Loucy (cell line): Measurements from ENCODE around the gene CNBD2.

Experiments
- EZH2phosphoT487 ChIP-seq: fragments of 200-600 bp; IDR thresholded peaks from 2 replicates; pipeline ENCODE4 v1.6.1; 2018; ENCODE audit warnings: antibody characterized with exemption, mild to moderate bottlenecking, moderate library complexity, borderline replicate concordance
- TF ChIP-seq, protein P1 (sequence below): fragments of 200-600 bp; sonication (generic); conservative IDR thresholded peaks from 2 replicates; pipeline ENCODE4 v1.5.1; 2014; ENCODE audit warnings: mild to moderate bottlenecking, antibody characterized with exemption, low read length

DNA sequence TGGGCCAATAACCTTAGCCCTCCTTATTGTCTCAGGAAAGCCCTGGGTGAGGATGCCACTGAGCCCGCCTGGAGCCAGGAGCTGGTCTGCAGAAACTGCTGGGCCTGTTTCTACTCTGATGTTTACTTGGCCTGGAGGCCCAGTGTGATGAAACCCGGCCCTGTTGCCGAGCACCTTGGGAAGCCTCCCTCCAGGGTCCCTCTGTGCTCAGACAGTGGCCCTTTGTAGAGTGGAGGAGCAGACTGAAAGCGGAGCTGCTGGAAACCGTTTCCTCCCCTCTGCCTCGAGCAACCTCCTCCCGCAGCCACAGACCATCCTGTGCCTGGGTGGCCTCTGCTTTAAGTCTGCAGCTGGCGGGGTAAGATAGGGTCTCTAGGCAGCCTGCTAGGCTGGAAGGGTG is 102.1 kb downstream of the CNBD2 start:
- TF ChIP-seq, protein P1, sequence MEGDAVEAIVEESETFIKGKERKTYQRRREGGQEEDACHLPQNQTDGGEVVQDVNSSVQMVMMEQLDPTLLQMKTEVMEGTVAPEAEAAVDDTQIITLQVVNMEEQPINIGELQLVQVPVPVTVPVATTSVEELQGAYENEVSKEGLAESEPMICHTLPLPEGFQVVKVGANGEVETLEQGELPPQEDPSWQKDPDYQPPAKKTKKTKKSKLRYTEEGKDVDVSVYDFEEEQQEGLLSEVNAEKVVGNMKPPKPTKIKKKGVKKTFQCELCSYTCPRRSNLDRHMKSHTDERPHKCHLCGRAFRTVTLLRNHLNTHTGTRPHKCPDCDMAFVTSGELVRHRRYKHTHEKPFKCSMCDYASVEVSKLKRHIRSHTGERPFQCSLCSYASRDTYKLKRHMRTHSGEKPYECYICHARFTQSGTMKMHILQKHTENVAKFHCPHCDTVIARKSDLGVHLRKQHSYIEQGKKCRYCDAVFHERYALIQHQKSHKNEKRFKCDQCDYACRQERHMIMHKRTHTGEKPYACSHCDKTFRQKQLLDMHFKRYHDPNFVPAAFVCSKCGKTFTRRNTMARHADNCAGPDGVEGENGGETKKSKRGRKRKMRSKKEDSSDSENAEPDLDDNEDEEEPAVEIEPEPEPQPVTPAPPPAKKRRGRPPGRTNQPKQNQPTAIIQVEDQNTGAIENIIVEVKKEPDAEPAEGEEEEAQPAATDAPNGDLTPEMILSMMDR, result no peak
- TF ChIP-seq EZH2phosphoT487, result no peak
